ENCODE measurements around the gene IMPDH1.

IMPDH1 gene

GRCh38 chr7:128404886-128405470, 4.8 kb downstream of the IMPDH1 start:
- Histone ChIP-seq H3K36me3 (replicated peaks; ENCODE audit: low read depth, low read length) (peaks cover 9% of the 10 kb centered on the region), H3K4me1 (ENCODE audit: low read length) (peaks cover 44% of the 10 kb centered on the region), H3K4me3 (ENCODE audit: low read length) (peak overlapping the region; percentile 93), H3K27ac (ENCODE audit: low read length) (peak overlapping the region; percentile 31; the same call in 1 of the 2 replicates), H3K9me3 (ENCODE audit: insufficient read depth, low read length) (no peaks in the 10 kb centered on the region), H3K4me2 (ENCODE audit: low read length) (peak overlapping the region; percentile 86), H3K9ac (ENCODE audit: low read length) (peak overlapping the region; percentile 89), H3K79me2 (ENCODE audit: low read length) (peaks cover 28% of the 10 kb centered on the region), H3K27me3 (ENCODE audit: low read depth, low read length) (no peaks in the 10 kb centered on the region), H2AFZ (ENCODE audit: low read depth, low read length) (peak overlapping the region; percentile 25; the same call in 1 of the 2 replicates), H4K20me1 (ENCODE audit: insufficient read depth, low read length) (peaks cover 9% of the 10 kb centered on the region; the same call in 1 of the 2 replicates)
- TF ChIP-seq CTCF (IDR thresholded peaks at IDR 0.05; ENCODE audit: low read depth, low read length) (no peak; the same call in 1 of the 2 replicates), EZH2phosphoT487 (IDR thresholded peaks at IDR 0.05; ENCODE audit: low read depth) (no peak)

- Histone ChIP-seq H3K4me1 (ENCODE audit: low read length) (peaks cover 43% of the 10 kb centered on the region), H3K27me3 (ENCODE audit: low read depth, low read length) (no peaks in the 10 kb centered on the region), H3K4me3 (ENCODE audit: low read length) (peak overlapping the region; percentile 93), H3K36me3 (replicated peaks; ENCODE audit: low read depth, low read length) (peaks cover 9% of the 10 kb centered on the region), H3K4me2 (ENCODE audit: low read length) (peak overlapping the region; percentile 86), H4K20me1 (ENCODE audit: insufficient read depth, low read length) (peaks cover 9% of the 10 kb centered on the region; the same call in 1 of the 2 replicates), H3K9me3 (ENCODE audit: insufficient read depth, low read length) (no peaks in the 10 kb centered on the region), H3K79me2 (ENCODE audit: low read length) (peaks cover 28% of the 10 kb centered on the region), H2AFZ (ENCODE audit: low read depth, low read length) (no peak overlapping the region), H3K27ac (ENCODE audit: low read length) (no peak overlapping the region), H3K9ac (ENCODE audit: low read length) (peak overlapping the region; percentile 89)
- no peak for TF ChIP-seq EZH2phosphoT487 (IDR thresholded peaks at IDR 0.05; ENCODE audit: low read depth)
- no peak for TF ChIP-seq CTCF (IDR thresholded peaks at IDR 0.05; ENCODE audit: low read depth, low read length)
Observed at GRCh38 chr7:128404143-128404681, 5.6 kb downstream of the IMPDH1 start.

- Histone ChIP-seq H3K4me2 (ENCODE audit: low read length) (peak overlapping the region; percentile 86), H3K4me3 (ENCODE audit: low read length) (no peak overlapping the region), H4K20me1 (ENCODE audit: insufficient read depth, low read length) (peaks cover 9% of the 10 kb centered on the region; the same call in 1 of the 2 replicates), H2AFZ (ENCODE audit: low read depth, low read length) (no peak overlapping the region), H3K36me3 (replicated peaks; ENCODE audit: low read depth, low read length) (peaks cover 9% of the 10 kb centered on the region), H3K79me2 (ENCODE audit: low read length) (peaks cover 28% of the 10 kb centered on the region), H3K4me1 (ENCODE audit: low read length) (peaks cover 37% of the 10 kb centered on the region), H3K27ac (ENCODE audit: low read length) (no peak overlapping the region), H3K27me3 (ENCODE audit: low read depth, low read length) (no peaks in the 10 kb centered on the region), H3K9ac (ENCODE audit: low read length) (no peak overlapping the region), H3K9me3 (ENCODE audit: insufficient read depth, low read length) (no peaks in the 10 kb centered on the region)
- TF ChIP-seq CTCF (IDR thresholded peaks at IDR 0.05; ENCODE audit: low read depth, low read length) (no peak), EZH2phosphoT487 (IDR thresholded peaks at IDR 0.05; ENCODE audit: low read depth) (no peak)
Observed at GRCh38 chr7:128403676-128404075, 6.1 kb downstream of the IMPDH1 start.

- Histone ChIP-seq H3K4me2 (ENCODE audit: low read length) (no peak overlapping the region), H2AFZ (ENCODE audit: low read depth, low read length) (no peak overlapping the region), H4K20me1 (ENCODE audit: insufficient read depth, low read length) (peaks cover 9% of the 10 kb centered on the region; the same call in 1 of the 2 replicates), H3K27me3 (ENCODE audit: low read depth, low read length) (no peaks in the 10 kb centered on the region), H3K9me3 (ENCODE audit: insufficient read depth, low read length) (no peaks in the 10 kb centered on the region), H3K4me3 (ENCODE audit: low read length) (no peak overlapping the region), H3K4me1 (ENCODE audit: low read length) (peaks cover 25% of the 10 kb centered on the region), H3K9ac (ENCODE audit: low read length) (no peak overlapping the region), H3K27ac (ENCODE audit: low read length) (no peak overlapping the region), H3K36me3 (replicated peaks; ENCODE audit: low read depth, low read length) (peaks cover 20% of the 10 kb centered on the region), H3K79me2 (ENCODE audit: low read length) (peaks cover 28% of the 10 kb centered on the region)
- TF ChIP-seq CTCF (IDR thresholded peaks at IDR 0.05; ENCODE audit: low read depth, low read length) (no peak), EZH2phosphoT487 (IDR thresholded peaks at IDR 0.05; ENCODE audit: low read depth) (no peak)
Observed at GRCh38 chr7:128402356-128402755, 7.4 kb downstream of the IMPDH1 start.
